ENCODE results near the gene PSORS1C2. TPM values are rescaled to one million over a fixed set of nuclear protein-coding genes. Genes with fewer than 3 reads are reported as not detected.
"Not testable (repeated sequence)": the region's sequence is repeated elsewhere in the genome, so short reads cannot be mapped to it uniquely, and the experiment has no call there.

PSORS1C2 gene
- total RNA-seq, 1 donor from 2014 or later = not detected

GRCh38 chr6:31173406-31173805 lies 34.5 kb upstream of the PSORS1C2 start:
- H3K36me3 Mint-ChIP-seq = no peaks in the 10 kb centered on the region
- H3K9me3 Mint-ChIP-seq = no peaks in the 10 kb centered on the region
- TF ChIP-seq CTCF (IDR thresholded peaks at IDR 0.05; ENCODE audit: unreplicated experiment) = no peak
- H3K4me1 Mint-ChIP-seq = no peaks in the 10 kb centered on the region
- no peak overlapping the region for H3K27ac Mint-ChIP-seq
- H3K4me3 Mint-ChIP-seq = no peak overlapping the region
- peaks cover 32% of the 10 kb centered on the region for H3K27me3 Mint-ChIP-seq (ENCODE audit: low read depth)
- no peak for DNase-seq (ENCODE audit: low spot score in 2 of 2, unreplicated experiment in 2 of 2)

- H3K4me3 Mint-ChIP-seq = no peak overlapping the region
- DNase-seq (ENCODE audit: low spot score in 2 of 2, unreplicated experiment in 2 of 2) = no peak
- no peak overlapping the region for H3K27ac Mint-ChIP-seq
Observed at GRCh38 chr6:31172973-31173384, 34.1 kb upstream of the PSORS1C2 start.

GRCh38 chr6:31171931-31172905 lies 33.4 kb upstream of the PSORS1C2 start:
- DNase-seq (ENCODE audit: low spot score in 2 of 2, unreplicated experiment in 2 of 2) = no peak
- Mint-ChIP-seq H3K4me3 (no peak overlapping the region), H3K27ac (no peak overlapping the region), H3K36me3 (no peaks in the 10 kb centered on the region), H3K27me3 (ENCODE audit: low read depth) (peaks cover 39% of the 10 kb centered on the region), H3K9me3 (no peaks in the 10 kb centered on the region), H3K4me1 (no peaks in the 10 kb centered on the region)
- no peak for TF ChIP-seq CTCF (IDR thresholded peaks at IDR 0.05; ENCODE audit: unreplicated experiment)

More at GRCh38 chr6:31172973-31173384, 34.1 kb upstream of the PSORS1C2 start:
- peaks cover 34% of the 10 kb centered on the region for H3K27me3 Mint-ChIP-seq (ENCODE audit: low read depth)
- TF ChIP-seq CTCF (IDR thresholded peaks at IDR 0.05; ENCODE audit: unreplicated experiment) = no peak
- H3K36me3 Mint-ChIP-seq = no peaks in the 10 kb centered on the region
- no peaks in the 10 kb centered on the region for H3K4me1 Mint-ChIP-seq
- H3K9me3 Mint-ChIP-seq = no peaks in the 10 kb centered on the region

- H3K27ac Mint-ChIP-seq = no peak overlapping the region
- H3K4me1 Mint-ChIP-seq = no peaks in the 10 kb centered on the region
- no peak overlapping the region for H3K4me3 Mint-ChIP-seq
Observed at GRCh38 chr6:31170987-31171671, 32.3 kb upstream of the PSORS1C2 start.

GRCh38 chr6:31170600-31170881 lies 31.7 kb upstream of the PSORS1C2 start, which contains the start of gene POU5F1:
Gene POU5F1, minus strand, starts transcription at chr6:31170682. Its CDS starts 62 bp downstream, at chr6:31170620.
- DNase-seq (ENCODE audit: low spot score in 2 of 2, unreplicated experiment in 2 of 2) = no peak
- no peaks in the 10 kb centered on the region for H3K4me1 Mint-ChIP-seq

More at GRCh38 chr6:31170987-31171671, 32.3 kb upstream of the PSORS1C2 start:
- Mint-ChIP-seq H3K36me3 (no peaks in the 10 kb centered on the region), H3K27me3 (ENCODE audit: low read depth) (peaks cover 42% of the 10 kb centered on the region), H3K9me3 (no peaks in the 10 kb centered on the region)
- no peak for TF ChIP-seq CTCF (IDR thresholded peaks at IDR 0.05; ENCODE audit: unreplicated experiment)
- DNase-seq (ENCODE audit: low spot score in 2 of 2, unreplicated experiment in 2 of 2) = no peak

GRCh38 chr6:31169858-31170599 lies 31.2 kb upstream of the PSORS1C2 start:
- H3K27me3 Mint-ChIP-seq (ENCODE audit: low read depth) = peaks cover 42% of the 10 kb centered on the region
- not testable (repeated sequence) for H3K4me3 Mint-ChIP-seq; H3K4me1 Mint-ChIP-seq; H3K27ac Mint-ChIP-seq; H3K9me3 Mint-ChIP-seq; H3K36me3 Mint-ChIP-seq; DNase-seq (ENCODE audit: low spot score in 2 of 2, unreplicated experiment in 2 of 2)

More at GRCh38 chr6:31170600-31170881, 31.7 kb upstream of the PSORS1C2 start, which contains the start of gene POU5F1:
- no peak within 1 kb of the TSS for H3K27ac Mint-ChIP-seq
- no peak for TF ChIP-seq CTCF (IDR thresholded peaks at IDR 0.05; ENCODE audit: unreplicated experiment)
- H3K4me3 Mint-ChIP-seq = no peak within 1 kb of the TSS
- peaks cover 42% of the 10 kb centered on the region for H3K27me3 Mint-ChIP-seq (ENCODE audit: low read depth)
- no peaks in the 10 kb centered on the region for H3K36me3 Mint-ChIP-seq
- H3K9me3 Mint-ChIP-seq = no peaks in the 10 kb centered on the region

Data from mesothelial cell of epicardium (in vitro differentiated cells).